Caco-2 (cell line): ENCODE data around the gene TNNT2. TPM values are rescaled to one million over a fixed set of nuclear protein-coding genes. Genes with fewer than 3 reads are reported as not detected.
A peak's percentile ranks its signal among the peaks of the same experiment; 100 is the strongest.

Experiments
- BruUV-seq: library from RNA; stranded (reverse); fragments of 400-500 nt; replicated peaks from 2 replicates; lab custom pipeline; 2021; lab: Mats Ljungman, UMichigan
- CTCF ChIA-PET: fragments of 300-600 bp; sonication (Branson Sonifier 250); formaldehyde crosslinking; loops from one replicate; lab custom pipeline; 2022; ENCODE audit warnings: antibody characterized with exemption; lab: Charles Lee
- POLR2A ChIA-PET: fragments of 300-600 bp; sonication (Branson Sonifier 250); formaldehyde crosslinking; loops from one replicate; lab custom pipeline; 2022; ENCODE audit warnings: antibody characterized with exemption; lab: Charles Lee
- DNase-seq, 2 experiments: peaks; one replicate each; pipeline versions ENCODE4 v3.0.0 to v3.0.0-alpha.2; 2020 to 2022
- H3K27me3 ChIP-seq: replicated peaks from 2 replicates; pipeline ENCODE4 v1.6.0; 2011; ENCODE audit warnings: low read length; ENCODE audit not compliant: control insufficient read depth, insufficient read depth
- H3K36me3 ChIP-seq: 2 replicates; pipeline ENCODE4 v1.5.1; 2011; ENCODE audit warnings: low read length; ENCODE audit not compliant: control insufficient read depth, insufficient read depth
- H3K4me1 ChIP-seq: fragments of 250-450 bp; sonication (Bioruptor Pico); 2 replicates; pipeline ENCODE4 v1.5.1; 2020; ENCODE audit warnings: mild to moderate bottlenecking
- H3K4me3 ChIP-seq: 2 replicates; pipeline ENCODE4 v1.5.1; 2011; ENCODE audit warnings: low read depth, mild to moderate bottlenecking, control low read depth, low read length
- H3K9me3 ChIP-seq: fragments of 250-450 bp; sonication (Bioruptor Pico); 2 replicates; pipeline ENCODE4 v1.5.1; 2020; ENCODE audit warnings: mild to moderate bottlenecking, moderate library complexity
- H3K27ac Mint-ChIP-seq: one replicate; pipeline ENCODE4 v1.8.0; 2022; ENCODE audit warnings: mixed read lengths; ENCODE audit not compliant: unreplicated experiment
- H3K27me3 Mint-ChIP-seq: one replicate; pipeline ENCODE4 v1.8.0; 2022; ENCODE audit warnings: mixed read lengths; ENCODE audit not compliant: insufficient read depth, unreplicated experiment
- H3K36me3 Mint-ChIP-seq: one replicate; pipeline ENCODE4 v1.8.0; 2022; ENCODE audit warnings: mild to moderate bottlenecking, mixed read lengths; ENCODE audit not compliant: insufficient read depth, unreplicated experiment
- H3K4me1 Mint-ChIP-seq: one replicate; pipeline ENCODE4 v1.8.0; 2022; ENCODE audit warnings: low read depth, mixed read lengths; ENCODE audit not compliant: unreplicated experiment
- H3K4me3 Mint-ChIP-seq: one replicate; pipeline ENCODE4 v1.8.0; 2022; ENCODE audit warnings: mild to moderate bottlenecking, moderate library complexity, mixed read lengths; ENCODE audit not compliant: unreplicated experiment
- H3K9me3 Mint-ChIP-seq: one replicate; pipeline ENCODE4 v1.8.0; 2022; ENCODE audit warnings: mixed read lengths; ENCODE audit not compliant: unreplicated experiment
- intact Hi-C: fragments of 100-400 bp; cut with micrococcal nuclease; formaldehyde crosslinking; loops from one replicate; pipeline ENCODE4 v1.10.0; 2022; ENCODE audit not compliant: unreplicated experiment
- total RNA-seq: library from RNA; stranded (reverse); gene quantifications from 2 replicates; pipeline ENCODE4 v1.2.3, GENCODE V29; 2022
- TF ChIP-seq, protein P1 (sequence below), 2 experiments: fragments of 200-600 bp in 1 of 2; IDR thresholded peaks; 1 replicate in 1 of 2; 2 replicates in 1 of 2; pipeline versions ENCODE4 v1.5.1 to v1.8.0; 2011 to 2022; ENCODE audit warnings: antibody characterized with exemption in 1 of 2, control low read depth in 1 of 2, inconsistent platforms in 1 of 2, low read depth in 1 of 2, low read length in 1 of 2, mild to moderate bottlenecking in 1 of 2, moderate library complexity in 1 of 2; ENCODE audit not compliant: insufficient read depth in 1 of 2, severe bottlenecking in 1 of 2, unreplicated experiment in 1 of 2

The TNNT2 gene
- total RNA-seq, 1 experiment from 2014 or later = 7.3 TPM

DNA sequence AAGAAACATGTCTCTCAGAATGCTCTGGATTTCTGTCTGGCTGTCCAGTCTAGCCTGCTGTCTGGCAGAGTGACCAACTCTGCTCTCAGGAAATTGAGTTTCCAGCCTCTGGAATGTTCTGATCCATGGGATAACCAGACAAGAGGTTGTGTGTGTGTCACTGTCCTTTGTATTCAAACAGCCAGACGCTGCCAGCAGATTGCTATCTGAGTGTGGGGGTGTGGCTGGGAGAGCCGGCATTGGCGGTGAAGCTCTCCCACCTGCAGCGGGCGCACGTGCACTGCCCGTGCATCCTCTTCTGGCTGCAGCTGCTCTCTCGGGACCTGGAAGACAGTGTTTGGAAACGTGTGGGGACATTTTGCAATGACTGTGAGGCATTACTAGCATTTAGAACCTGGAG, 68.1 kb downstream of the TNNT2 start:
- Histone ChIP-seq H3K4me3 (no peak overlapping the region), H3K27me3 (no peaks in the 10 kb centered on the region), H3K36me3 (no peaks in the 10 kb centered on the region), H3K4me1 (peaks cover 27% of the 10 kb centered on the region), H3K9me3 (no peaks in the 10 kb centered on the region)
- Mint-ChIP-seq H3K4me1 (peaks cover 8% of the 10 kb centered on the region), H3K36me3 (no peaks in the 10 kb centered on the region), H3K27me3 (peaks cover 5% of the 10 kb centered on the region), H3K27ac (no peak overlapping the region), H3K9me3 (no peaks in the 10 kb centered on the region), H3K4me3 (no peak overlapping the region)
- BruUV-seq = no TSS peak
- peak; percentile 84 for DNase-seq
- CTCF ChIA-PET = interaction anchor here (0.6 to 1.1 kb wide), 13 partner anchors 10 to 204 kb away, joined by 3 to 19 read pairs (median 3); no protein-coding TSS in a partner anchor
- POLR2A ChIA-PET = no interaction called here
- intact Hi-C loops = loop anchor here (1.0 to 5.0 kb wide), 4 partner anchors 37 to 55 kb away; no protein-coding TSS in a partner anchor
- TF ChIP-seq, protein P1, sequence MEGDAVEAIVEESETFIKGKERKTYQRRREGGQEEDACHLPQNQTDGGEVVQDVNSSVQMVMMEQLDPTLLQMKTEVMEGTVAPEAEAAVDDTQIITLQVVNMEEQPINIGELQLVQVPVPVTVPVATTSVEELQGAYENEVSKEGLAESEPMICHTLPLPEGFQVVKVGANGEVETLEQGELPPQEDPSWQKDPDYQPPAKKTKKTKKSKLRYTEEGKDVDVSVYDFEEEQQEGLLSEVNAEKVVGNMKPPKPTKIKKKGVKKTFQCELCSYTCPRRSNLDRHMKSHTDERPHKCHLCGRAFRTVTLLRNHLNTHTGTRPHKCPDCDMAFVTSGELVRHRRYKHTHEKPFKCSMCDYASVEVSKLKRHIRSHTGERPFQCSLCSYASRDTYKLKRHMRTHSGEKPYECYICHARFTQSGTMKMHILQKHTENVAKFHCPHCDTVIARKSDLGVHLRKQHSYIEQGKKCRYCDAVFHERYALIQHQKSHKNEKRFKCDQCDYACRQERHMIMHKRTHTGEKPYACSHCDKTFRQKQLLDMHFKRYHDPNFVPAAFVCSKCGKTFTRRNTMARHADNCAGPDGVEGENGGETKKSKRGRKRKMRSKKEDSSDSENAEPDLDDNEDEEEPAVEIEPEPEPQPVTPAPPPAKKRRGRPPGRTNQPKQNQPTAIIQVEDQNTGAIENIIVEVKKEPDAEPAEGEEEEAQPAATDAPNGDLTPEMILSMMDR (IDR thresholded peaks at IDR 0.05; ENCODE audit: insufficient read depth in 1 of 2, low read depth in 1 of 2, low read length in 1 of 2, severe bottlenecking in 1 of 2, unreplicated experiment in 1 of 2) = peak; percentile 26 to 70

Other genes starting within 250 kb of the TNNT2 start
- gene TMEM9, start 223.2 kb downstream of the TNNT2 start, total RNA-seq = 111 and 125 TPM in 2 replicates
- 0.23 TPM in 1 of 2 replicates, not detected in the other for gene IGFN1, start 186.9 kb downstream of the TNNT2 start, total RNA-seq
- gene PKP1, start 94.2 kb downstream of the TNNT2 start, total RNA-seq = 0.05 TPM in 1 of 2 replicates, not detected in the other
- gene LAD1, start 21.6 kb upstream of the TNNT2 start, total RNA-seq = 77.2 and 80.5 TPM in 2 replicates
- not detected in 2 replicates for gene TNNI1, start 44.0 kb upstream of the TNNT2 start, total RNA-seq
- gene PHLDA3, start 91.5 kb upstream of the TNNT2 start, total RNA-seq = 6.5 and 10.5 TPM in 2 replicates
- 60.0 and 60.8 TPM in 2 replicates for gene CSRP1, start 129.4 kb upstream of the TNNT2 start, total RNA-seq
- gene NAV1, start 161.4 kb upstream of the TNNT2 start, total RNA-seq = 2.0 and 4.6 TPM in 2 replicates